ENCODE measurements around the gene CARNS1.
"Not testable (repeated sequence)": the region's sequence is repeated elsewhere in the genome, so short reads cannot be mapped to it uniquely, and the experiment has no call there.

DNA sequence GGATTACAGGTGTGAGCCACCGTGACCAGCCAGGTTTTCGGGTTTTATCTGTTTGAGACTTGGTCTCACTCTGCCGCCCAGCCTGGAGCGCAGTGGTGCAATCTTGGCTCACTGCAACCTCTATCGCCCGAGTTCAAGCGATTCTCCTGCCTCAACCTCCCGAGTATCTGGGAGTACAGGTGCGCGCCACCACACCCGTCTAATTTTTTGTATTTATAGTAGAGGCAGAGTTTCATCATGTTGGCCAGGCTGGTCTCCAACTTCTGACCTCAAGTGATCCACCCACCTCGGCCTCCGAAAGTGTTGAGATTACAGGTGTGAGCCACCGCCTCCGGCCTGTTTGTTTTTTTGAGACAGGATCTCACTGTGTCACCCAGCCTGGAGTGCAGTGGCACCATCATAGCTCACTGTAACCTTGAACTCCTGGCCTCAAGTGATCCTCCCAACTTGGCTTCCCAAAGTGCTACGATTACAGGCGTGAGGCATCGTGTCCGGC, 11.9 kb downstream of the CARNS1 start:
- TF ChIP-seq, protein P1, sequence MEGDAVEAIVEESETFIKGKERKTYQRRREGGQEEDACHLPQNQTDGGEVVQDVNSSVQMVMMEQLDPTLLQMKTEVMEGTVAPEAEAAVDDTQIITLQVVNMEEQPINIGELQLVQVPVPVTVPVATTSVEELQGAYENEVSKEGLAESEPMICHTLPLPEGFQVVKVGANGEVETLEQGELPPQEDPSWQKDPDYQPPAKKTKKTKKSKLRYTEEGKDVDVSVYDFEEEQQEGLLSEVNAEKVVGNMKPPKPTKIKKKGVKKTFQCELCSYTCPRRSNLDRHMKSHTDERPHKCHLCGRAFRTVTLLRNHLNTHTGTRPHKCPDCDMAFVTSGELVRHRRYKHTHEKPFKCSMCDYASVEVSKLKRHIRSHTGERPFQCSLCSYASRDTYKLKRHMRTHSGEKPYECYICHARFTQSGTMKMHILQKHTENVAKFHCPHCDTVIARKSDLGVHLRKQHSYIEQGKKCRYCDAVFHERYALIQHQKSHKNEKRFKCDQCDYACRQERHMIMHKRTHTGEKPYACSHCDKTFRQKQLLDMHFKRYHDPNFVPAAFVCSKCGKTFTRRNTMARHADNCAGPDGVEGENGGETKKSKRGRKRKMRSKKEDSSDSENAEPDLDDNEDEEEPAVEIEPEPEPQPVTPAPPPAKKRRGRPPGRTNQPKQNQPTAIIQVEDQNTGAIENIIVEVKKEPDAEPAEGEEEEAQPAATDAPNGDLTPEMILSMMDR (conservative IDR thresholded peaks at IDR 0.05), result not testable (repeated sequence)
- not testable (repeated sequence) for TF ChIP-seq ZFX (IDR thresholded peaks at IDR 0.05)
